Choroid plexus epithelial cell (primary cell): ENCODE results near the gene MYRIP.
"Not testable (repeated sequence)": the region's sequence is repeated elsewhere in the genome, so short reads cannot be mapped to it uniquely, and the experiment has no call there.

Experiments used
- DNase-seq: peaks from one replicate; pipeline ENCODE4 v3.0.0-alpha.2; 2010; ENCODE audit warnings: low read depth
- H3K4me3 ChIP-seq: 2 replicates; pipeline ENCODE4 v1.5.1; 2011; ENCODE audit warnings: low read depth, mild to moderate bottlenecking, control low read depth, low read length, moderate library complexity
- CTCF ChIP-seq: conservative IDR thresholded peaks from 2 replicates; pipeline ENCODE4 v1.5.1; 2011; ENCODE audit warnings: low read depth, mild to moderate bottlenecking, control low read depth, inconsistent platforms, low read length, moderate library complexity

The MYRIP gene

GRCh38 chr3:39788128-39788883 is 21.1 kb upstream of the MYRIP start:
- no peak for TF ChIP-seq CTCF
- no peak for DNase-seq
- H3K4me3 ChIP-seq = no peak overlapping the region

- no peak overlapping the region for H3K4me3 ChIP-seq
- TF ChIP-seq CTCF = no peak
- no peak for DNase-seq
Measured at GRCh38 chr3:39791603-39792002, 17.8 kb upstream of the MYRIP start.

GRCh38 chr3:39794880-39795279 is 14.5 kb upstream of the MYRIP start:
- no peak for TF ChIP-seq CTCF
- no peak for DNase-seq

GRCh38 chr3:39801216-39801615 is 8.2 kb upstream of the MYRIP start:
- DNase-seq = no peak
- H3K4me3 ChIP-seq = no peak overlapping the region

More at GRCh38 chr3:39794880-39795279, 14.5 kb upstream of the MYRIP start:
- no peak overlapping the region for H3K4me3 ChIP-seq

GRCh38 chr3:39802486-39802885 is 6.9 kb upstream of the MYRIP start:
- not testable (repeated sequence) for DNase-seq, H3K4me3 ChIP-seq

More at GRCh38 chr3:39801216-39801615, 8.2 kb upstream of the MYRIP start:
- no peak for TF ChIP-seq CTCF

- TF ChIP-seq CTCF = no peak
- DNase-seq = no peak
- H3K4me3 ChIP-seq = no peak overlapping the region
Measured at GRCh38 chr3:39803956-39804355, 5.5 kb upstream of the MYRIP start.

GRCh38 chr3:39804951-39805350 is 4.5 kb upstream of the MYRIP start:
- no peak overlapping the region for H3K4me3 ChIP-seq
- no peak for DNase-seq
- TF ChIP-seq CTCF = no peak

GRCh38 chr3:39805650-39806049 is 3.8 kb upstream of the MYRIP start:
- no peak overlapping the region for H3K4me3 ChIP-seq
- no peak for TF ChIP-seq CTCF
- no peak for DNase-seq
